GM12875 (cell line): Measurements from ENCODE around the gene UGT1A3.

Experiments
- H3K4me3 ChIP-seq: one replicate; pipeline ENCODE4 v1.5.1; 2011; ENCODE audit warnings: low read depth, low read length, control low read depth
- CTCF ChIP-seq: IDR thresholded peaks from 2 replicates; pipeline ENCODE4 v1.5.1; 2011; ENCODE audit warnings: low read depth, mild to moderate bottlenecking, control low read depth, inconsistent platforms, low read length, moderate library complexity, borderline replicate concordance; ENCODE audit not compliant: insufficient read depth

The UGT1A3 gene

GRCh38 chr2:233817361-233817911 lies 88.6 kb downstream of the UGT1A3 start:
- TF ChIP-seq CTCF: no peak
- no peak overlapping the region for H3K4me3 ChIP-seq

- TF ChIP-seq CTCF: no peak
- H3K4me3 ChIP-seq: no peak overlapping the region
Observed at GRCh38 chr2:233817995-233818638, 89.3 kb downstream of the UGT1A3 start.

GRCh38 chr2:233818639-233819621 lies 90.1 kb downstream of the UGT1A3 start:
- no peak overlapping the region for H3K4me3 ChIP-seq
- no peak for TF ChIP-seq CTCF

- no peak overlapping the region for H3K4me3 ChIP-seq
- no peak for TF ChIP-seq CTCF
Observed at GRCh38 chr2:233819884-233820773, 91.3 kb downstream of the UGT1A3 start.

- TF ChIP-seq CTCF: no peak
- no peak overlapping the region for H3K4me3 ChIP-seq
Observed at GRCh38 chr2:233820774-233821105, 91.9 kb downstream of the UGT1A3 start.

- no peak overlapping the region for H3K4me3 ChIP-seq
- no peak for TF ChIP-seq CTCF
Observed at GRCh38 chr2:233821196-233821595, 92.4 kb downstream of the UGT1A3 start.
